Pancreas (tissue), 10 donors: ENCODE data around the gene SYNJ2BP. TPM values are rescaled to one million over a fixed set of nuclear protein-coding genes. Genes with fewer than 3 reads are reported as not detected.

Experiments used
- ATAC-seq, 4 donors: fragments of 200-7000 bp; cut with Tn5 transposase; one replicate each; pipeline versions ENCODE4 v1.8.0 to v1.9.1; 2020; ENCODE audit warnings: mild to moderate bottlenecking in 4 of 4, moderate library complexity in 4 of 4
- DNase-seq, 6 donors: peaks; one replicate each; pipeline ENCODE4 v3.0.0-alpha.2; 2020
- FAIRE-seq: peaks from 2 replicates; lab custom pipeline; 2012; peaks lifted over from hg19 to GRCh38; lab: Jason Lieb, UNC
- H3K27ac ChIP-seq, 4 donors: fragments of 200-600 bp; sonication (generic); 1 replicate in 3 of 4; 2 replicates in 1 of 4; pipeline versions ENCODE4 v1.5.0 to v1.8.0; 2020
- H3K27me3 ChIP-seq, 4 donors: fragments of 200-600 bp; one replicate each; pipeline ENCODE4 v1.8.0; 2021
- H3K36me3 ChIP-seq, 3 donors: fragments of 200-600 bp; sonication (generic) in 1 of 3; one replicate each; pipeline versions ENCODE4 v1.5.0 to v1.8.0; 2020 to 2021
- H3K4me1 ChIP-seq, 3 donors: fragments of 200-600 bp; one replicate each; pipeline ENCODE4 v1.8.0; 2021
- H3K4me3 ChIP-seq, 4 donors: fragments of 200-600 bp; sonication (generic) in 2 of 4; one replicate each; pipeline versions ENCODE4 v1.5.0 to v1.8.0; 2020 to 2021
- H3K9me3 ChIP-seq, 4 donors: fragments of 200-600 bp; one replicate each; pipeline ENCODE4 v1.8.0; 2021
- WGBS, 2 donors: extraction: QIAGEN DNeasy Blood & Tissue Kit; methylation state at CpG; one replicate each; pipeline ENCODE4 v1.1.7; 2013; 5-methylcytosine and 5-hydroxymethylcytosine counted together
- intact Hi-C, 3 donors: fragments of 100-400 bp; cut with DNase I; formaldehyde crosslinking; loops; one replicate each; pipeline versions ENCODE4 v1.11.1 to v1.14.2; 2022
- polyA plus RNA-seq, 2 donors: library from polyadenylated mRNA; stranded (reverse); fragments of 200-250 nt; gene quantifications; one replicate each; pipeline ENCODE4 v1.2.3, GENCODE V29; 2013
- total RNA-seq, 6 donors: library from RNA; stranded (reverse); fragmentation: NEBNext Ultra II Directional in 4 of 6; extraction: Animal tissue kit (Norgen Biotek cat#: 25700) in 4 of 6; gene quantifications; one replicate each; pipeline versions ENCODE4 v1.2.1 to v1.2.4, GENCODE V29; 2021 to 2023
- TF ChIP-seq, protein P1 (sequence below), 4 donors: fragments of 200-600 bp; sonication (generic) in 3 of 4; IDR thresholded peaks; one replicate each; pipeline versions ENCODE4 v1.5.0 to v1.8.0; 2021; ENCODE audit warnings: antibody characterized with exemption in 4 of 4
- donor health status: healthy with polysubstance abuse.
- donor health status: DM: no; HTN: no; CAD: no; lungs with moderate emphysema.
- donor health status: DM: no; HTN: no; CAD: no.
- donor health status: control.
- donor health status: control.
- donor health status: Bipolar disorder and iron deficiency.
- donor health status: DM: yes; HTN: yes; CAD: no.
- donor health status: DM: no; HTN: no; CAD: no.
- donor health status: DM: no; HTN: no; CAD: no.
- donor health status: DM: yes; HTN: yes; CAD: no.

Gene SYNJ2BP
- total and polyA plus RNA-seq, 8 donors = 5.0 to 20.5 (median 11.7) TPM

DNA sequence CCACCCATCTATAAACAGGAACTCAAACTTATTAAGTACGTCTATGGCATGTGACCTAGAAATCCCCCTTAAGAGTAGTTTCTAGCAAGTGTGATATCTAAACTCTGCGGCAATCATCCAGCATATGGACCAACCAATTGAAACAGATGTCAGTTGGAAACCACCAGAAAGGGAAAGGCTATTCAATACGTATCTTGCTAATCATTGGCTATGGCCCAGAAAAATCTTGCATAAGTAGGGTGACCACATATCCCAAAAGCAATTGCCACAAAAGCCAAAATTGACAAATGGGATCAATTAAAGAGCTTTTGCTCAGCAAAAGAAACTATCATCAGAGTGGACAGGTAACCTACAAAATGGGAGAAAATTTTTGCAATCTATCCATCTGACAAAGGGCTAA, 24.2 kb downstream of the SYNJ2BP start:
- Histone ChIP-seq H3K36me3 (peaks cover 0 to 4% (median 3%) of the 10 kb centered on the region in 3 donors), H3K27me3 (no peaks in the 10 kb centered on the region), H3K27ac (no peak overlapping the region), H3K4me3 (no peak overlapping the region), H3K4me1 (no peaks in the 10 kb centered on the region), H3K9me3 (no peaks in the 10 kb centered on the region)
- FAIRE-seq (no peak), DNase-seq (no peak), ATAC-seq (no peak)
- WGBS, 2 donors = 56 to 69% methylated on average over 3 of the region's 3 CpGs
- intact Hi-C loops = no loop called here
- TF ChIP-seq, protein P1, sequence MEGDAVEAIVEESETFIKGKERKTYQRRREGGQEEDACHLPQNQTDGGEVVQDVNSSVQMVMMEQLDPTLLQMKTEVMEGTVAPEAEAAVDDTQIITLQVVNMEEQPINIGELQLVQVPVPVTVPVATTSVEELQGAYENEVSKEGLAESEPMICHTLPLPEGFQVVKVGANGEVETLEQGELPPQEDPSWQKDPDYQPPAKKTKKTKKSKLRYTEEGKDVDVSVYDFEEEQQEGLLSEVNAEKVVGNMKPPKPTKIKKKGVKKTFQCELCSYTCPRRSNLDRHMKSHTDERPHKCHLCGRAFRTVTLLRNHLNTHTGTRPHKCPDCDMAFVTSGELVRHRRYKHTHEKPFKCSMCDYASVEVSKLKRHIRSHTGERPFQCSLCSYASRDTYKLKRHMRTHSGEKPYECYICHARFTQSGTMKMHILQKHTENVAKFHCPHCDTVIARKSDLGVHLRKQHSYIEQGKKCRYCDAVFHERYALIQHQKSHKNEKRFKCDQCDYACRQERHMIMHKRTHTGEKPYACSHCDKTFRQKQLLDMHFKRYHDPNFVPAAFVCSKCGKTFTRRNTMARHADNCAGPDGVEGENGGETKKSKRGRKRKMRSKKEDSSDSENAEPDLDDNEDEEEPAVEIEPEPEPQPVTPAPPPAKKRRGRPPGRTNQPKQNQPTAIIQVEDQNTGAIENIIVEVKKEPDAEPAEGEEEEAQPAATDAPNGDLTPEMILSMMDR (IDR thresholded peaks at IDR 0.05) = no peak

DNA sequence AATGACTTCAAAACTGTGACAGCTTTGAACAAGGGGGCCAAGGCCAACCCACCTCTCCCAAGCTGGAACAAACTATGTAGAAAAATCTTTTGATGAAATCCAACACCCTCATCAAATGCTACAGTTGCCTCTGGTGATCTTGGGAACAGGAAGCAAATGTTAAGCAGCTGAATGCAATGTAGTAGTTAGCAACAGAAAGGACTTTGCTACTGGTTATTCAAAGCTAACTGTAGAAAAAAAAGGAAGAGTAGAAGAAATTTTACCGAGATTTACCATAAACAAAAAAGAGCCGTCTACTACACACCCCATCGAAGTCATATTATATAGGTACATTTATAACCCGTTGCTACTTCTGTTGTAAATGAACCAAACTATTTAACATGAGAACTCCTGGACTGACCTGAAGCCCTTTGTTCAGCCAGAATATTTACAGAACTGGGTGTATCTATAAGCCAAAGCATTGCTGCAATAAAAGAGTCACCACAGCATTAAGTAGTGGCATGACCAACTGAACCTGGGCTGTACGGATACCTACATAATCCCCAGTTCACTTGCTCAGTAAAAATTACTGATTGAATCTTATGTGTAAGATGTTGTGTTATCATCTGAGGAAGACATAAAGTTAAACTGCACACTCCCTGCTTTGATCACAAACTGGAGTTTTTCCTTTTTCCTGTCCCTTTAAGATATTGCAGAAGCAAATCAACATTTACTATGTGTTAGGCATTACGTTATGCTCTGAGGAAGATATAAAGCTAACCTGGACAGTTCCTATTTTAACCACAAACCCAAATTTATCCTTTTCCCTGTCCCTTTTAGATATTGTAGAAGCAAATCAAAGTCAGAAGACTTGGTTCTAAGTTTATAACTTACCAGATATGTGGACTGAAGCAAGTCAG, 25.1 kb downstream of the SYNJ2BP start:
- Histone ChIP-seq H3K9me3 (no peaks in the 10 kb centered on the region), H3K27ac (no peak overlapping the region), H3K36me3 (peaks cover 0 to 3% (median 0%) of the 10 kb centered on the region in 3 donors), H3K4me1 (no peaks in the 10 kb centered on the region), H3K4me3 (no peak overlapping the region), H3K27me3 (no peaks in the 10 kb centered on the region)
- FAIRE-seq (peak; percentile 13), DNase-seq (no peak), ATAC-seq (no peak)
- WGBS, 2 donors = 90 to 93% methylated on average over 6 of the region's 6 CpGs
- intact Hi-C loops = no loop called here
- TF ChIP-seq, protein P1 (IDR thresholded peaks at IDR 0.05) = no peak

DNA sequence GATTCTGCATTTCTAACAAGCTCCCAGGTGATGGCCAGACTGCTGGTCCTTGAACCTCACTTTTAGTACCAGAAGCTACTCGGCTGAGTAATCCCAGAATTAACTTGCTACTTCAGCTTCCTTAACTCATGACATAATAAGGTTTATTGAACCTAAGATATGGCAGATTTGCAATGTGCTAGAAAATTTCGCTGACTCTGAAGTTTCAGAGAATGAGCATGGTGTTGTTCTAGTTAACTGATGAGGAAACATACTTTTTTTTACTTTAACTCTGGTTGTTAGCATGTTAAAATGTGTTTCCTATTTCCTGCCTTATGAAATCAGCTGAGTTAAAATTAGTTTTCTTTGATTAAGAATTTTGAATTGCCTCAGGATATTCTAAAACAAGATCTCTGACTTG, 34.4 kb downstream of the SYNJ2BP start:
- intact Hi-C loops = no loop called here
- H3K27ac ChIP-seq = no peak overlapping the region
- H3K4me1 ChIP-seq = no peaks in the 10 kb centered on the region
- no peak for DNase-seq
- H3K4me3 ChIP-seq = no peak overlapping the region
- no peak for ATAC-seq
- H3K36me3 ChIP-seq = no peaks in the 10 kb centered on the region
- H3K9me3 ChIP-seq = no peaks in the 10 kb centered on the region
- FAIRE-seq = no peak
- H3K27me3 ChIP-seq = no peaks in the 10 kb centered on the region
- 78 to 96% methylated on average over 2 of the region's 2 CpGs for WGBS, 2 donors
- TF ChIP-seq, protein P1 (IDR thresholded peaks at IDR 0.05) = no peak

DNA sequence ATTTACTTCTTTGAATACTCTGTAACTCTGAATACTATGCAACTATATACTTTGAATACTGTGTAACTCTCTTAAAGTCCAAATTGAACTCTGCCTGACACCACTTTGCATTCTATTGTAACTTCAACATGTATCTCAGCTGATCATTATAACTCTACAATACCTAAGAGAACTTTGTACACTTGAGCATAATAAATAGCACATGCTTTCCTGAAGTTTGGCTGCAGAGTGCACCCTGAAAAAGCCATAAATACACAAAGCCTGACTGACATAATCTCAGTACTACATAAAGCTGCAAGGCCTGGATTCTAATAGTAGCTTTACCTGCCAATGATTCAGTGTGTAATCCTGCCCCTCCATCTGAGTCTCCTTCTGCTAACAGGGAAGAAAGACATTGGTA, 36.1 kb downstream of the SYNJ2BP start:
- Histone ChIP-seq H3K27ac (no peak overlapping the region), H3K9me3 (no peaks in the 10 kb centered on the region), H3K4me3 (no peak overlapping the region), H3K36me3 (peaks cover 0 to under 1% (median 0%) of the 10 kb centered on the region in 3 donors), H3K27me3 (no peaks in the 10 kb centered on the region), H3K4me1 (no peaks in the 10 kb centered on the region)
- FAIRE-seq (no peak), ATAC-seq (no peak), DNase-seq (no peak)
- intact Hi-C loops = no loop called here
- TF ChIP-seq, protein P1 (IDR thresholded peaks at IDR 0.05) = no peak

DNA sequence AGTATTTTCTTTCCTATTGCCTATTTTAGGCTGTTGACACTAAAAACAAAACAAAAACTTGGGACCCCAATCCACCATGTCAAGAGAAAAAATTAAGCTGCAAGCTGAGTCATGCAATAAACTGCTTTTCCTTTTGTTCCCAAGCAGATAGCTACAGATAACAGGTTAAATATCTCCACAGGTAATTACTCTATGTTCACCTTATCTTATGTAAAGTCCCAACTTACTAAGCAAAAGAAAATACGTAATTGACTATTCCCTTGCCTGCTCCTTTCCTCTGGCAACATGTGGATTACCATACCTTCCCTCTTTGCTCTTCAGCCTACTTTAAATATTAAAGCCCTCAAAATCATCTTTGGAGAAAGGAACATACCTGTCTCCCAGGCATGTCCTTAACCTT, 38.2 kb downstream of the SYNJ2BP start:
- no peaks in the 10 kb centered on the region for H3K27me3 ChIP-seq
- WGBS, 2 donors = 33 to 57% methylated on average over 1 of the region's 1 CpG
- TF ChIP-seq, protein P1 (IDR thresholded peaks at IDR 0.05) = no peak
- FAIRE-seq (no peak), ATAC-seq (peak in 1 of 4 donors; percentile 26), DNase-seq (no peak)
- no peaks in the 10 kb centered on the region for H3K9me3 ChIP-seq
- no peak overlapping the region for H3K4me3 ChIP-seq
- H3K36me3 ChIP-seq = peaks cover 0 to 5% (median 4%) of the 10 kb centered on the region in 3 donors
- H3K27ac ChIP-seq = no peak overlapping the region
- H3K4me1 ChIP-seq = no peaks in the 10 kb centered on the region
- intact Hi-C loops = no loop called here
